ENCODE measurements around the gene PSMC3IP.

PSMC3IP gene

DNA sequence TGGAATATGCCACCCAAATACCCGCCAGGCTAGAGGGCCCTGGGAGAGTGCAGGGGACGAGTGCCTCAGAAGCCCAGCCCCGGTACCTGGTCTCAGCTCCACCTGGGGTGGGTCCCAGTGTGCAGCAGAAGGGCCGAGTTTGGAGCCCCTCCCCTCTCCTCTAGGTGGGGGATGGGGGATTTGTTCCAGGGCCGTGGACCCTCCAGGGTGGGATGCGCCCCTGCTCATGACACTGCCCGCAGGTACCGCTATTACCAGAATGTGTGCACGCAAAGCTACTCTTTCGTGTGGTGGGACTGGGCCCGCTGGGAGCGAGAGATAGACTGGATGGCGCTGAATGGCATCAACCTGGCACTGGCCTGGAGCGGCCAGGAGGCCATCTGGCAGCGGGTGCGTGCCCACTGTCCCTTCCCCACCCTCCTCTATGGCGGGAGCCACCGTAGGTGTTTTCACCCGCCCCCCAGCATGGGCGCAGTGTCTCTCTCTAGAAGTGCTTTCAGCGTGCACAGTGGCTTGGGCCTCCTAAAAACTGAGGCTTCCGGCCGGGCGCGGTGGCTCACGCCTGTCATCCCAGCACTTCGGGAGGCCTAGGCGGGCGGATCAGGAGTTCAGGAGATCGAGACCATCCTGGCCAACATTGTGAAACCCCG, 40.2 kb downstream of the PSMC3IP start:
- DNase-seq = no peak

- peak; percentile 72 for DNase-seq
Measured at GRCh38 chr17:42536372-42537155, 41.0 kb downstream of the PSMC3IP start.

- peak; percentile 87 for DNase-seq
Measured at GRCh38 chr17:42536048-42536371, 41.5 kb downstream of the PSMC3IP start, which contains the start of gene NAGLU. Gene NAGLU (plus strand): TSS chr17:42536241. CDS start chr17:42536273, 32 bp downstream.

DNA sequence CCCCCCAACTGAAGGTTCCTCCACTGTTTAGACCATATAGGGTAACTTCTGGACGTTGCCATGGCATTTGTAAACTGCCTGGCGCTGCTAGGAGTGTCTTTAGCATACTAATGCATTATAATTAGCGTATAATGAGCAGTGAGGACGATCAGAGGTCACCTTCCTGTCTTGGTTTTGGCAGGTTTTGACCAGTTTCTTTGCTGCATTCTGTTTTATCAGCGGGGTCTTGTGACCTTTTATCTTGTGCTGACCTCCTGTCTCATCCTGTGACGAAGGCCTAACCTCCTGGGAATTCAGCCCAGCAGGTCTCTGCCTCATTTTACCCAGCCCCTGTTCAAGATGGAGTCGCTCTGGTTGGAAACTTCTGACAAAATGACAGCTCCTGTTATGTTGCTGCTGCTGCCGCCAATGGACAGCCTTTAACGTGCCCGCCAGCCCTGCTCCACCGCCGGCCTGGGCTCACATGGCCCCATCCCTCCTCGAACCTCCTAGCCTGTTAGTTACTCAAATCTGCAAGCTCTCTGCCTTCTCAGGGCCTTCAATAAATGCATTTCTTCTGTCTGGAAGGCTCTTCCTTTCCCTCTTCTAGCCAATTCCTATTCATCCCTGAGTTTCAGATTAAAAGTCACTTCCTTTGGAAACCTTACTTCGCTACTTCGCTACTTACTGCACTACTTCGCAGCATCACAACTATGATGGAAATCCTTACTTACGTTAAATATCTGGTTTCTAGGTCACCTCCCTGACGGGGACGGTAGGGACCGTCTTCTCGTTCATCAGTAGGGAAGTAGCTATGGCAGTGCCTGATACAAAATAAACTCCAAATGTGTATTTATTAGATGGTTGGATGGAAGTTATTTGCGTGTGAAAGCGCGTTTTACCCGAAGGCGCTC, 42.1 kb downstream of the PSMC3IP start:
- DNase-seq = no peak

DNA sequence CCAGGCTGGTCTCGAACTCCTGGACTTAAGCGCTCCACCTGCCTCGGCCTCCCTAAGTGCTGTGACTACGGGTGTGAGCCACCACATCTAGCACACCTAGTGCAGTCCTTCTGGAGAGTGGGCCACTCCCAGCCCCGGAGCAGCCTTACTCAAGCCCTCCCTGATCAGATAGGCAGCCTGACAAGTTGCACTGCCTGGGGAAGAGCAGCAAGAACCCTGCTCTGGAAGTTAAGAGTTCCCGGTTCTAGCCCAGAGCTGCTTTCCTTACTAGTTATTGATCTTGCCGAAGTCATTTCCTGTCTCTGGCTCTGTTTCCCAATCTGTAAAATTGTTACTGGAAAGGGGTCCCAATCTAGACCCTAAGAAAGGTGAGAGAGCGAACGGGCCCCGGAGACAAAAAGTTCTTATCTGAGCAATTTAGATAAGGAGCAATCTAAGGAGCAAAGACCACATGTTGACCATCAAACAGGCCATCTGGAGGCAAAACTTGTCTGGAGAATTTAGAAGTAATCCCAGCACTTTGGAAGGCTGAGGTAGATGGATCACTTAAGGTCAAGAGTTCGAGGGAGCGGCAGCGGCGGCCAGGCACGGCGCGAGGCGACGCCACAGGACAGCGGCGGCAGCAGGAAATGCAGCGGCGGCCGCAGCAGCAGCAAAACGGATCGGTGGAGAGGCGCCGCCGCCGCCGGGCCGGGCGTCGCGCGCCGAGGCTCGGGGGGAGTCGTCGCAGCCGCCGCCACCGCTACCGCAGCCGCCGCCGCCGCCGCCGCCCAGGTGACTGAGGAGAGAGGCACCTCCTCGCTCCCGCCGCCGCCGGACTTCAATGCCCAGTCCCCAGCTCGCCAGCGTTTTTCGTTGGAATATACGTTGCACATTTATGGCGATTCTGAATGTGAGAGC, 45.8 kb downstream of the PSMC3IP start:
- DNase-seq = peak; percentile 77

DNA sequence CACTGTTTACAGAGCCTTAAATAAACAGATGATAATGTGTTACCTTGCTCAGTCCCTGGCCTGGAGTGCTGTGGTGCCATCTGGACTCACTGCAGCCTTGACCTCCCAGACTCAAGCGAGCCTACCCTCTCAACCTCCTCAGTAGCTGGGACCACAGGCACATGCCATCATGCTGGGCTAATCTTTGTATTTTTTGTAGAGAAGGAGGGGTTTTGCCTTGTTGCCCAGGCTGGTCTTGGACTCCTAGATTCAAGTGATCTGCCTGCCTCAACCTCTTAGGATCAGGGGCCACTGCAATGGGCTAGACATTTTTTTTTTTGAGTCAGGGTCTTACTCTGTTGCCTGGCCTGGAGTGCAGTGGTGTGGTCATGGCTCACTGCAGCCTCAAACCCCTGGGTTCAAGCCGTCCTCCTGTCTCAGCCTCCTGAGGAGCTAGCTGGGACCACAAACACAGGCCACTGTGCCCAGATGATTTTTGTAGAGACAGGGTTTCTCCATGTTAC, 46.5 kb downstream of the PSMC3IP start:
- DNase-seq = no peak

- no peak for DNase-seq
Measured at GRCh38 chr17:42529061-42529460, 48.5 kb downstream of the PSMC3IP start.

DNA sequence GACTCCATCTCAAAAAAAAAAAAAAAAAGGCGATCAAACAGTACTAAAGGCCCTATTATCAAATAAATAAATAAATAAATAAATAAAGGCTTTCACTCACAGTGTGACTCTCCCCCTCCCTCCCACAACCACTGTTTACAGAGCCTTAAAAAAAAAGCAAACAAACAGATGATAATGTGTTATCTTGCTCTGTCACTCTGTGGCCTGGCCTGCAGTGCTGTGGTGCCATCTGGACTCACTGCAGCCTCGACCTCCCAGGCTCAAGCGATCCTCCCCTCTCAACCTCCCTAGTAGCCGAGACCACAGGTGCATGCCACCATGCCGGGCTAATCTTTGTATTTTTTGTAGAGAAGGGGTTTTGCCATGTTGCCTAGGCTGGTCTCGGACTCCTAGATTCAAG, 49.6 kb downstream of the PSMC3IP start:
- DNase-seq = no peak

GRCh38 chr17:42526031-42526444, 51.5 kb downstream of the PSMC3IP start:
- DNase-seq = no peak

DNA sequence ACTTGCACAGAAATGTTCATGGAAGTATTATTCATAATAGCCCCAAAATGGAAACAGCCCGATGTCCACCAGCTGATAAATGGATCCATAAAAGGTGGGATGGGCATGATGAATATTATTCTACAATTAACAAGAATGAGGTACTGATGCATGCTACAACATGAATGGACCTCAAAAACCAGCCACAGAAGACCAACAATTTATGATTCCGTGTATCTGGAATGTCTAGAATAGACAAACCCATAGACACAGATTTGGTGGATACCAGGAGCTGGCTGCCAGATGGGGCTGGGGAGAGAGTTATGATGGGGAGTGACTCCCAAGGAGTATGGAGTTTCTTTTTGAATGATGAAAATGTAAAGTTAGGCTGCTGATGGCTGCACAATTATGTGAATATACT, 52.3 kb downstream of the PSMC3IP start:
- DNase-seq = no peak

DNA sequence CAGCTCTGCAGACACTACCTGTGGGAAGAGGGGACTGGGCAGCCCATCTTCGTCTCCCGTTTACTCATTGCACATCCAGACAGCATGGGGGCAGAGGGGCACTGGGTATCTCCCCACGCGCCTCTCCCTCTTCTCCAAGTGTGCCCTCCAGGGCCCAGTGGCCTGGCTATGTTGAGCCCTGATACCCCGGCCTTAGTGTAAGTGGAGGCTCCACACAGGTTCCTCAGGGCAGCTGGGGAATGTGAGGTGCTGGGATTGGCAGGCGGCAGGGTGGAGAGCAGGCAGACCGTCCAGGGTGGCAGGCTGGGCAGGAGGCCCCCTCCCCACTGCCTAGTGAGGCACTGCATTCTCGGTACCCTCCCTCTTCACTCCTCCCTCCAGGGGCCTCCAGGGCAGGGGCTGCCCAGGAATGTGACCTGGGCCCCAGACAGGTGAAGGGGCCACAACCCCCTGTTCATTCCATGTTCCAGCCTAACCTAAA, 54.7 kb downstream of the PSMC3IP start:
- DNase-seq = no peak

Data from retina (tissue), 1 donor.